NT2/D1 (cell line): ENCODE results near the gene TRIM47.
A peak's percentile ranks its signal among the peaks of the same experiment; 100 is the strongest.

Experiments
- DNase-seq: peaks from one replicate; pipeline ENCODE4 v3.0.0-alpha.2; 2011; ENCODE audit warnings: low read depth, low spot score
- H3K27me3 ChIP-seq: 2 replicates; pipeline ENCODE4 v1.6.0; 2011; ENCODE audit warnings: mild to moderate bottlenecking; ENCODE audit not compliant: insufficient read length, insufficient read depth
- H3K36me3 ChIP-seq: 2 replicates; pipeline ENCODE4 v1.6.1; 2011; ENCODE audit warnings: mild to moderate bottlenecking, low read length, mixed read lengths; ENCODE audit not compliant: insufficient read depth, insufficient read length
- H3K4me1 ChIP-seq: 2 replicates; pipeline ENCODE4 v1.5.1; 2011; ENCODE audit not compliant: insufficient read depth, insufficient read length
- H3K4me3 ChIP-seq: 2 replicates; pipeline ENCODE4 v1.5.1; 2011; ENCODE audit warnings: low read depth; ENCODE audit not compliant: insufficient read length
- H3K9ac ChIP-seq: 2 replicates; pipeline ENCODE4 v1.6.0; 2011; ENCODE audit warnings: low read depth; ENCODE audit not compliant: insufficient read length
- H3K9me3 ChIP-seq: 2 replicates; pipeline ENCODE4 v1.5.1; 2011; ENCODE audit warnings: mild to moderate bottlenecking, low read length; ENCODE audit not compliant: insufficient read depth
- SUZ12 ChIP-seq: IDR thresholded peaks from 2 replicates; pipeline ENCODE4 v1.6.1; 2011; ENCODE audit not compliant: insufficient read length, insufficient read depth; ENCODE audit errors: extremely low read depth
- YY1 ChIP-seq: IDR thresholded peaks from 2 replicates; pipeline ENCODE4 v1.6.1; 2011; ENCODE audit not compliant: insufficient read length, insufficient read depth
- ZNF274 ChIP-seq: IDR thresholded peaks from 2 replicates; pipeline ENCODE4 v1.6.1; 2011; ENCODE audit warnings: mild to moderate bottlenecking, low read depth, low read length

The TRIM47 gene

DNA sequence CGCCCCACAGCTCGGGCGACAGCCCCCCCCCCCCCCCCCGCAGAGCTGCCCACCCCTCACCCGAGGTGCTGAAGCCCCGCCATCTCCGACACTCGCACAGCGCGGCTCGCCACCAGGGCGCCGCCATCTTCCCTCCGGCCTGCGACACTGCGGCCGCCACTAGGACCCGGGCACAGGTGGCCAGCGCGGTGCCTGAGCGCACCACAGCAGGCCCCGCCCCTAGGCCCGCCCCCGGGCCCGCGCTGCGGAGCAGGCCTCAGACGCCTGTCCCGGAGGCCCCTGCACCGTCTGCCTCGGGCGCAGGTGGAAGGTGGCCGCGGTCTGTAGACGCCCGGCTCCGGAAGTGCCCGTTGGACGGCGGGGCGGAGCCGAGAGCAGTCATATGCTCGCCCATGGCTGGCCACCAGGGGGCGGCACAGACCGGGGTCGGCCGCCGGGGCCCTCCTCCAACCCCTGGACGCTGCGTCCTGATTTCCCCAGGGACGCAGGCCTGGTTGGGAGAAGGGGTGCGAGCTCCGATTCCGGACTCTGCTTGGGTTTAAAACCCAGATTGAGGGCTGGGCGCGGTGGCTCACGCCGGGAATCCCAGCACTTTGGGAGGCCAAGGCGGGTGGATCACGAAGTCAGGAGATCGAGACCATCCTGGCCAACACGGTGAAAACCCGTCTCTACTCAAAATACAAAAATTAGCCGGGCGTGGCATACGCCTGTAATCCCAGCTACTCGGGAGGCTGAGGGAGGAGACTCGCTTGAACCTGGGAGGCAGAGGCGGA is 26.6 kb upstream of the TRIM47 start, which contains the start of gene MRPL38:
Gene MRPL38, minus strand, starts transcription at position 136 of the 773 bp plus-strand sequence. Its CDS starts 9 bp downstream, at position 127.
- Histone ChIP-seq H3K27me3 (no peaks in the 10 kb centered on the region), H3K4me3 (peak within 1 kb of the TSS; percentile 90), H3K36me3 (peaks cover 54% of the 10 kb centered on the region), H3K9me3 (no peaks in the 10 kb centered on the region), H3K9ac (peak within 1 kb of the TSS; percentile 98), H3K4me1 (peaks cover 15% of the 10 kb centered on the region)
- DNase-seq = peak; percentile 87
- no peak for TF ChIP-seq ZNF274
- peak; percentile 84 for TF ChIP-seq YY1

DNA sequence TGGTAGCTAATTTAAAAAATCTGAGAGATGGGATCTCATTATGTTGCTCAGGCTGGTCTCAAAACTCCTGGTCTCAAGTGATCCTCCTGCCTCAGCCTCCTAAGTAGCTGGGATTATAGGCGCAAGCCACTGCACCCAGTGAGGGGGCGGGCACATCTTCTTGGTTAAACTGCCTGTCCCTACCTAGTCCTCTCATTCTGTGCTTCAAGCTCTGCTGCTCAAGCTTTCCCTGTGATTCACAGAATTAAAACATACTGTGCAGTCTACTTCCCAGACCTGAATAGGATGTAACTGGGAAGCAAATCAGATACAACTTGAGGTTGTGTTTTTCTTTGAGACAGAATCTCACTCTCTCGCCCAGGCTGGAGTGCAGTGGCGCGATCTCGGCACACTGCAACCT is 24.0 kb upstream of the TRIM47 start:
- Histone ChIP-seq H3K4me3 (no peak overlapping the region), H3K27me3 (no peaks in the 10 kb centered on the region), H3K4me1 (peaks cover 19% of the 10 kb centered on the region), H3K9me3 (no peaks in the 10 kb centered on the region), H3K36me3 (peaks cover 67% of the 10 kb centered on the region), H3K9ac (peak overlapping the region; percentile 5)
- DNase-seq = no peak
- no peak for TF ChIP-seq YY1
- no peak for TF ChIP-seq SUZ12
- no peak for TF ChIP-seq ZNF274

DNA sequence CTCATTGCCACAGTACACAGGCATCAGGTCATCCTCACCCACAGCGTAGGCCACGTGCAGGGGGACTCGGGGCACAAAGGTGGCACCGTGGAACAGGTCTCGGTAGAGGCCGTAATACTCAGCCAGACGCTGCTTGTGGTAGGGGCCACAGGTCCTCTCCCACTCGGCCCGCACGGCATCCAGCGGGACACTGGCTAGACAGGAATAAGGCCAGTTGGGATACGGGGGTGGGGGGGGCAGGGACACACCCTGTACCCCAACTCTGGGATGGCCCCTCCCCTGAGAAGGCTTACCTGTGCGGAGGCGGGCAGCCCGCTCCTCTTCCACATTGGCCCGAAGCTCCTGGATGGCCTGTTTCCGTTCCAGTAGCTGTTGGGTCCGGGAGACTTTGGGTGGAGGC is 23.3 kb upstream of the TRIM47 start:
- H3K9ac ChIP-seq = peak overlapping the region; percentile 5
- peaks cover 70% of the 10 kb centered on the region for H3K36me3 ChIP-seq

DNA sequence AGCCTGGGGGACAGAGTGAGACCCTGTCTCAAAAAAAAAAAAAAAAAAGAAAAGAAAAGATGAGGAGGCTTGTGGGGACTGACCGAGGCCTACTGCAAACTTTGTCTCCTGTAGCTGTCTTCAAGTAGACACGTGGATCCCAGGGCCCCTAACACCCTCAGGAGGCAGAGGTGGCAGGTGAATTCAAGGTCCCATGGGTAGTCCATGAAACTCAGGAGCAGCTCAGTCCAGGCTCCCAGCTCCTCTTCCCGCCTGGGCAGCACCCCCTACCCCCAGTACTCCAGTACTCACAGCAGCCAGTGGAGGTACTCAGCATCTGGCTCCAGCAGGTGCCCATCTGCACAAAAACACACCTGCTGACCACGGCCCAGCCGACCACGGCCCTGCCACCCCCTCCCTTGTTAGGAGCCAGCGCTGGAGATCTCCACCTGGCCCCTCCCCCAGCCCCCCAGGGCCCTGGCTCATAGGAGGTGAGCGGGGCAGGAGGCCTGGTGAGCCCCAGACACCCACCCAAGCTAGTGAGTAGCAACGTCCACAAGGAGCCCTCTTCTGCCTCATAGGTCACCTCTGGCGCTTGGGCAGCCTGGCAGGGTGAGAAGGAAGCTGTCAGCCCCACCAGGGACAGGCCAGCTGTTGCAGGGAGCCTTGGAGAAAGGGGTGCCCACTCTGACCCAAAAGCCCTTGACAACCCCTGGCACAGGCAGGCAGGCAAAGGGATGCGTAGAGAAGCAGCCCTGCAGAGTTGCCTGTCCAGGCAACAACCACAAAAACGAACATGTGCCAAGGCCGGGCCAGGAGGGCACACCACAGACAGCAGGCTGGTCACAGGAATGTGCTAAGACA is 22.5 kb upstream of the TRIM47 start:
- no peak for DNase-seq
- H3K4me1 ChIP-seq = peaks cover 16% of the 10 kb centered on the region
- H3K9ac ChIP-seq = peak overlapping the region; percentile 50
- H3K9me3 ChIP-seq = no peaks in the 10 kb centered on the region
- no peak overlapping the region for H3K4me3 ChIP-seq
- no peak for TF ChIP-seq SUZ12
- TF ChIP-seq YY1 = no peak
- no peak for TF ChIP-seq ZNF274
- H3K27me3 ChIP-seq = no peaks in the 10 kb centered on the region
- peaks cover 70% of the 10 kb centered on the region for H3K36me3 ChIP-seq

More for the DNA sequence above, 23.3 kb upstream of the TRIM47 start:
- TF ChIP-seq YY1 = no peak
- TF ChIP-seq SUZ12 = no peak
- TF ChIP-seq ZNF274 = no peak
- Histone ChIP-seq H3K4me3 (no peak overlapping the region), H3K27me3 (no peaks in the 10 kb centered on the region), H3K9me3 (no peaks in the 10 kb centered on the region), H3K4me1 (peaks cover 23% of the 10 kb centered on the region)
- no peak for DNase-seq

DNA sequence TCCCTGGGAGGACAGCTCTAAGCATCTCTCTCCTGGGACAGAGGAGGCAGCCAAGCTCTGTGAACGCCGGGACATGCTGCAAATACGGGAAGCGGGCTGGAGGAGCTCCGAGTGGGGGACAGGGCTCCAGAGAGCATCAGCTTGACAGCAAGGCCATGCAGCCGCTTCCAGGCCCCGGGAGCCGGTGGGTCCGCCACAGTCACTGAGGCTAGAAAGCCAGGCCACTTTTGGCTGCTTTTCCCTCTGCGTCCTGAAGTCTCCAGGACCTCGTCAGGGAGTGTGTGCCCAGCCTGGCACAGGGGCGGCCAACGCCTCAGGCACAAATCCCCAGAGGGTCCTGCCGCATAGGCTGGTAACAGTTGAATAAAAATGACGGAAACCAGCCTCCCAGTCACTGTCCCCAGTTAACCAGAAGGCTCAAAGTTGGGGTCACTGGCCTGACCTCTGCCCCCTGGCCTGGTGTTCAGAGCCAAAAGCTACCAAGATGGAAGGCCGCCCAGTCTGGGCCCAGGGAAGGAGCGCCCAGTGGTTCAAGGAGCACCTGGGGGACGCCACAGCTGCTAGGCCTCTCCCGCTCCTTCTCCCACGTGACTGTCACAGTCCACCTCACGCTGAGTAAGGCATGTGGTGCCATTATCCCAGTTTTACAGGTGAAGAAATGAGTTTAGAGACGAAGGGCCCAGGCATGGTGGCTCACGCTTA is 21.5 kb upstream of the TRIM47 start:
- Histone ChIP-seq H3K9ac (peak overlapping the region; percentile 39), H3K4me1 (peaks cover 20% of the 10 kb centered on the region), H3K36me3 (peaks cover 74% of the 10 kb centered on the region), H3K4me3 (no peak overlapping the region), H3K27me3 (no peaks in the 10 kb centered on the region), H3K9me3 (no peaks in the 10 kb centered on the region)
- TF ChIP-seq ZNF274 (no peak), SUZ12 (no peak), YY1 (no peak)
- no peak for DNase-seq

DNA sequence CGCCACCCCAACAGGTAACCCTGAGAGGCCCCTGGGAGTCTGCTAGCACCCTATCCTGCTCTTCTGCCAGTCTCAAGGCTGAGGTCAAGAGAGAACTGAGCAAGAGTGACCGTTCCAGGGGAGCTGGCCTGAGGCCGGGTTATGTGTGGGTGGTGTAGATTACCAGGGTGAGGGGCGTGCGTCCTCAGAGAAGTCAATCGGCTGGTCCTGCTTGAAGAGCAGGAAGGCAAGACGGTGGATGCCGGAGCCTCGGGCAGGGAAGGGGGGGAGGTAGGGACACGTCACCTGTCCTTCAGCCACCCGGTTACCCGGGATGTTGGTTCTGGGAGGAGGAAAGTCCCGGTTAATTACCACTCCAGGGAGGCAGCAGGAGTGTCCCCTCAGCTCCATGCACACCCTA is 21.0 kb upstream of the TRIM47 start:
- no peak overlapping the region for H3K9ac ChIP-seq
- H3K4me1 ChIP-seq = peaks cover 23% of the 10 kb centered on the region
- TF ChIP-seq ZNF274 (no peak), YY1 (no peak), SUZ12 (no peak)
- no peak overlapping the region for H3K4me3 ChIP-seq
- no peak for DNase-seq
- no peaks in the 10 kb centered on the region for H3K27me3 ChIP-seq
- peaks cover 77% of the 10 kb centered on the region for H3K36me3 ChIP-seq
- no peaks in the 10 kb centered on the region for H3K9me3 ChIP-seq

DNA sequence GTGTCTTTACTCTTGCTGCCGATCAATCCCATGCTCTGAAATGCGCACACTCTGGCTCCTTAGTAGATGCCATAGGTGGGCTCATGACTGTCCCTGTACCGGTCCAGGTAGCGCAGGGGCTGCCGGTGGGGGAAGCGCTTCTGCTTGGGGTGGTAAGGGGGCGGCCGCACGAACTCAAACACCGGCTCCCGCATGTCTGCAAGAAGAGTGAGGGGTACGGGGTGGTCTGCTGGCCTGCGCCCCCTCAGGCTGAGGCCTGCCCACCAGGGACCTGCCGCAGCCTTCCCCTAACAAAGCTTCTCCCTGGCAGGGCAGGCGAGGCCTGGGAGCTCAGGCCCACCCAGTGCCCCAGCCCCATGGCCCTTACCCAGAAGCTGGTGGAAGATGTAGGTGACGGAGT is 20.4 kb upstream of the TRIM47 start:
- Histone ChIP-seq H3K4me1 (peaks cover 28% of the 10 kb centered on the region), H3K36me3 (peaks cover 78% of the 10 kb centered on the region), H3K4me3 (no peak overlapping the region), H3K9ac (peak overlapping the region; percentile 51), H3K9me3 (no peaks in the 10 kb centered on the region), H3K27me3 (no peaks in the 10 kb centered on the region)
- DNase-seq = no peak
- no peak for TF ChIP-seq ZNF274
- no peak for TF ChIP-seq SUZ12
- TF ChIP-seq YY1 = no peak
